AG08396 (cell line): ENCODE measurements around the gene SYT2.

Experiments
- DNase-seq: peaks from one replicate; pipeline ENCODE4 v3.0.0; 2012; ENCODE audit warnings: low spot score, mixed read lengths

Gene SYT2

DNA sequence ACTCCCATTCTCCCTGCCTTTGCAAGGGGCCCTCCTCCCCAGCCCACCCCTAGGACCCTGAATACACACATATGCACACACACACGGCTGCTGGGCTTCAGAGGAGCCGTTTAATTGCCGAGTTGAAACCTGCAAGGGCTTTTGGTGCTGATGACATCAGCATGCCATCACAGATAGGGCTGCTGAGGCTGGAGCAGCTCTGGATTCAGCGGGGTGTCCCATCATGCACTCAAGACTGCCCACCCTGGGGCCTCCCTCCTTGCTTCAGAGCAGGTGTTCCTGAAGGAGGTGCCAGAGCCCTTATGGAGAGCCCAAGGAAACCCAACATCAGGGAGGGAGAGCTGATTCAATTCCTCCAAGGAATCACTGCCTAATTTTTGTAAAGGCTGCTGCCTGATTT lies 5.7 kb downstream of the SYT2 start:
- DNase-seq, result no peak

- no peak for DNase-seq
These were observed 7.1 kb downstream of the SYT2 start for GRCh38 chr1:202703191-202703590.

DNA sequence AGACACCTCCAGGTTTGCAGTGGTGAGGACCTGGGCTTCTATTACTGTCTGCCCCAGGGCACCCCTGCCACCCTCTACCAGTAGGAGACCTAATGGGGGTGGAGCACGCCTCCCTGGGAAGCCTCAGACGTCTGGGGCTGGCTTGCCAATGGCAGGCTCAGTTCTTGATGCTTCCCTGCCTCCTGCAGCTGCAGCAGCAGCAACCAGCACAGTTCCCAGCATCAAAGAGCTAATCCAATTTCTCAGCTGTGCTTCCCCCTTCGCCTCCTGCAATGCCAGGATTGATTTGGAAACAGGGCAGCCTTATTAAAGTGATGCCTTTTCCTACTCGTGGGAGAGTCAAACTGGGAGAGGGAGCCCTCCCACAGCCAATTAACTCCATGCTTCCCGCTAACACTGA lies 8.2 kb downstream of the SYT2 start:
- no peak for DNase-seq

DNA sequence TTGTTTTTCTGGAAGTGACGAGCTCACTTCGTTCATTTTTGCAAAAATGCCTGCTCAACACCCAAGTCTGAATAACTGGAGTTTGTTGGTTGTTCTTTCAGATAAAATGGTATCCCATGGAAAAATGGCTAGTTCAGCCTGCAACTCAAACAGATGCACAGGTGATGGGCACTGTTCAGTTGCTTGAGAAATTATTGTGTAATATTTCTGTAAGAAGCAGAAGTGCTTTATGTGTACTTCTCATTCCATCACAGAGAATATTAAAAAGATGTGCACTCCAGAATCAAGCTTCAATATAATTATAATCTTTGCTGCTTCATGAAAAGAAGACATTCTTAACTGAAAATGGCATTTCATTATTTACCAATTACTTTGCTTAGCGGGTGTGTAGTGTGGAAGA lies 9.1 kb downstream of the SYT2 start:
- no peak for DNase-seq

GRCh38 chr1:202700061-202700460 lies 10.2 kb downstream of the SYT2 start:
- DNase-seq, result no peak

DNA sequence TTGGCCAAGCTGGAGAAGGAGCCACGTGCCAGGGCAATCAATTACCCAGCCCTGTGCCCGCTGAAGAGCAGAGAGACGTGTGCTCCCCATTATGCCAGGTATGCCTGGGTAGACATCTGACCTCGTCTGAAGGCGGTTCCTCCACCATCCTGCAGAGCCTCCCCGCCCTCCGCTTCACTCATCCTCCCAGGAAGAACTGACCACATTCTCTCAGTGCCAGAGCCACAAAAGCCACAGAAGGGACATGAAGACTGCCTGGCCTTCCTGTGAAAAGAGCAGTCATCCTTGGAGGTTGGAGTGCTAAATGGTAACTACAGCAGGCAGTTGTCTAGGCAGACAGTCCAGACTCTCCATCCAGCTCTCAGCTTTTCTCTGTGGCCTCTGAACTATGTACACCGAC lies 12.0 kb downstream of the SYT2 start:
- DNase-seq, result no peak

- no peak for DNase-seq
These were observed 13.2 kb downstream of the SYT2 start for GRCh38 chr1:202697038-202697437.

DNA sequence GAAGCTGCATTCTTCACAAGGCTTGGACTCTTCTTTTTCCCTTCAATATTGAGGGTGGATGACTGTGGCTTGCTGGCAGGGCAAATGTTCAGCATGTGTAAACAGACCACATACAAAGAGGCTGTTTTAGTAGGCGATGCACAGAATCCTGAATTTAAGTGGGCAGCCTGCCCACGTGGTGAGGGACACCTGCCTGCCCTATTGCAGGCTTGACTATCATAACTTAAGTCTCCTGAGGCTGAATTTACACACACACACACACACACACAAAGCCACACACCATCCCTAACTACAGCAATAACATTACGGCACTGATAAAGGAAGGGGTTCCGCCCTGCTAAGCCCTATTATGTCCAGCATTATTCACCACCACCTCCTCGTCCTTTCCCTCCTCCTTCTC lies 15.9 kb downstream of the SYT2 start:
- DNase-seq, result no peak

DNA sequence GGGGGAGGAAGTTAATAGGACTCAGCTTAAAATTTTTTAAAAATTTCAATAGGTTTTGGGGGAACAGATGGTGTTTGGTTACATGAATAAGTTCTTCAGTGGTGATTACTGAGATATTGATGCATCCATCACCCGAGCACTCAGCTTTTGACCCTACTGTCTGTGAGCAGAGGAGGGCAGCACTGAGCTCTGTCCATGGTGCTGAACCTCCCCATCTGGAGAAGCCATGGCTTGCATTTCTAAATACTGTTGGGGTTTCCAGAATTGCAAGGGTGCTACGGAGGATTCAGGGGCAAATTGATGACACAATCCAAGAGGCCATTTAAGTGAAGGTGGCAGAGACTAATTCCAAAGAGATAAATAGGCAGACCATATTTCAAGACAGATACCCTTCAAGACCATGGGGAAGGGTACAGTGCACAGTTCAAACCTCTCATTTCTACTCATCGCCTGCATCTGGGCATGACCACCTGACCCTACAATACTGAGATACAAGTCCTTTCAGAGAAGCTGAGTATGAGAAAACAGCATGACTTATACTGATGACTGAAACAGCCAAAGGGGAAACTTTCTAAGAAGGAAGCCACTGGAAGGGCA lies 17.2 kb downstream of the SYT2 start:
- DNase-seq, result peak; percentile 83

DNA sequence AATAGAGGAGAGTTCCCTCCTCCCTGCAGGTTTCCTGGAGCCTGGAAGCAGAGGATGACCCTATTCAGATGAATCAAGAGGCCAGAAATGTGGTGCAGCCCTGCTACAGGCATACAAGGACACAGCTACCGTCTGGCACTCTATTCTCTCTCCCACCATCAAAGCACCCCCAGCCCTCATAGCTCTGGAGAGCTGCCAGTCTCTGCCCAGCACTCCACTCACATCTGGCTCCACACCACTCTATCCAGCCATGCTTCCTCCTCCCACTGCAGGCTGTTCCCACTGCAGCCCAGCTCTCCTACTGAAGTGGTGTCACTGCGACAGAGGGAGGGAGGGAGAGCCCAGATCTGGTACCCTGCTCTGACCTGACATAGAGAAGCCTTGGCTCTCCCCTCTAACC lies 18.4 kb downstream of the SYT2 start:
- DNase-seq, result no peak

- no peak for DNase-seq
These were observed 20.5 kb downstream of the SYT2 start for GRCh38 chr1:202689493-202690342.

DNA sequence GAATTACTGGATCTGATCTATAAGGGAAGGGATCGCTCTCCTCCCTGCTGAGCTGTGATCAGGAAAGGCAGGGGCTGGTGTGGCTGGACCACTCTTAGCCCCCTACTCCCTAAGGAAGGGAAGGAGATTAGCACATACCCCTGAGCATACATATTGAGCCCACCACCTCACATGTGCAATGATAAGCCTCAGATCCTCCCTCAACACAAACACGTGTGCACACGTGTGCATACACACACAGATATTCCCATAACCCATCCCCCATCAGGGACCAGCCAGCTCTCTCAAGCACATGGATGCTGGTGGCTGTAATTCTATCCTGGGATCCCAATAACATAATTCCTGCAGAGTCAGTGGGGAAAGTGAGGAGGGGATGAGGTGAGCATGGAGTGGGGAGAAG lies 21.2 kb downstream of the SYT2 start:
- no peak for DNase-seq

GRCh38 chr1:202688401-202688800 lies 21.9 kb downstream of the SYT2 start:
- no peak for DNase-seq

- DNase-seq, result no peak
These were observed 22.5 kb downstream of the SYT2 start for GRCh38 chr1:202687798-202688197.

GRCh38 chr1:202687370-202687769 lies 22.9 kb downstream of the SYT2 start:
- DNase-seq, result no peak

- no peak for DNase-seq
These were observed 24.6 kb downstream of the SYT2 start for GRCh38 chr1:202685641-202686040.

- no peak for DNase-seq
These were observed 25.5 kb downstream of the SYT2 start for GRCh38 chr1:202684716-202685115.

- DNase-seq, result no peak
These were observed 27.2 kb downstream of the SYT2 start for GRCh38 chr1:202683029-202683428.

DNA sequence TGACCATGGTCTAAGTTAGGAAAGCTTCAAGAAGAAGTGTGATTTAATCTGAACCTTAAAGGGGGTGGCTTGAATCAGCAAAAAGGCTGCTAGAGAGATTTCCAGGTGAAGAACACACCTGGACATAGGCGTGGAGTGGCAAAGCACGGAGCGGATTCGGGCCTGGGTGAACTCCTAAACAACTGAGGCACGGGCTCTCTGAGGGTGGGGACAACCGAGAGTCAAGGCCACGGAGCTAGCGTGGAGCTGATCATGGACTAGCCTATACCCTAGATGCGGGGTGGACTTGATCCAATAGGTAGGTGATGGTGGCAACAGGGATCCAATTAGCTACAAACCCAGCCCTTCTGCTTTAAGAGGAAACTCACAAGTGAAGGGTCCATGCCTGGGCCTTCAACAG lies 27.8 kb downstream of the SYT2 start:
- DNase-seq, result no peak

- no peak for DNase-seq
These were observed 28.4 kb downstream of the SYT2 start for GRCh38 chr1:202681736-202682420.

GRCh38 chr1:202680586-202681352 lies 29.5 kb downstream of the SYT2 start:
- no peak for DNase-seq

DNA sequence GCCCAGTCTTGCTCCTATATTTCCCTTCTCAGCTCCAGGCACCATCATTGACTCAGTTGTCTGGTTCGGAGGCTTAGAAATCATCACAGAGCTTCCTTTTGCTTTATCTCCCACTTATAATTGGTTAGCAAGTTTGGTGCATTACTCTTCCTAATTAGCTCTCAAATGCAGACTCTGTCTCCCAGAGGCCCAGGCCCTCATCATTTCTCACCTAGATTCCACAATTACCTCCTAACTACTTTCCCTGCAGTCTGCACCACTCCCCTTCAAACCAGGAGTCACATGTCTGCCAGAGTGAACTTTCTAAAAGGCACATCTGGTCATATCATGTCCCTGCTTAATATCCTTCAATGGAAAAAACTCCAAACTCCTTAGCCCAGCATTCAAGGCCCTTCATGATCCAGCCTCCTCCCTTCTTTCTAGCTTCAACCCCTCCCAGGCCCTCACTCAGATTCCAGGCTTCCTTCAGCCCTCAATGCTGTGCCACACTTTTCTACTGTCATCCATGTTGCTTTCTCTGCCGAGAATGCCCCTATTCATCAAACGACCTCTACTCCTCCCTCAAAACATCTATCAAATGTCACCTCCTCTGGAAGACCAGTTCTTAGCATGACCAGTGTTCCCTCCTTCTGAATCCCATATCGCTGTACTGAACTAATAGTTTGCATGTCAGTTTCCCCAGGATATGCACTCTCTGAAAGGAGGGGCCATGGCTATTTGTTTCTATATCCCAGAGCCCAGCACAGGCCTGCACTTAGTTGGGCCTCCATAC lies 30.7 kb downstream of the SYT2 start:
- DNase-seq, result no peak
